IMR-90 (cell line): ENCODE data around the gene ADGRA1.

Source experiments
- CTCF ChIP-seq: conservative IDR thresholded peaks from 2 replicates; pipeline ENCODE4 v1.5.1; 2012; ENCODE audit warnings: mild to moderate bottlenecking, low read depth, low read length, improper control_type of control experiment
- MAZ ChIP-seq: IDR thresholded peaks from 2 replicates; pipeline ENCODE4 v1.6.1; 2012; ENCODE audit warnings: low read depth, mild to moderate bottlenecking, low read length, improper control_type of control experiment, moderate library complexity, borderline replicate concordance
- MXI1 ChIP-seq: IDR thresholded peaks from 2 replicates; pipeline ENCODE4 v1.6.1; 2012; ENCODE audit warnings: low read depth, mild to moderate bottlenecking, low read length, moderate library complexity, borderline replicate concordance
- POLR2A ChIP-seq: IDR thresholded peaks from 2 replicates; pipeline ENCODE4 v1.6.1; 2012; ENCODE audit warnings: mild to moderate bottlenecking, low read depth, low read length
- TF ChIP-seq, protein P1 (sequence below): fragments of 150-350 bp; IDR thresholded peaks from 2 replicates; pipeline ENCODE4 v1.6.1; 2017; ENCODE audit warnings: mild to moderate bottlenecking, antibody characterized with exemption, low read length, low read depth

DNA sequence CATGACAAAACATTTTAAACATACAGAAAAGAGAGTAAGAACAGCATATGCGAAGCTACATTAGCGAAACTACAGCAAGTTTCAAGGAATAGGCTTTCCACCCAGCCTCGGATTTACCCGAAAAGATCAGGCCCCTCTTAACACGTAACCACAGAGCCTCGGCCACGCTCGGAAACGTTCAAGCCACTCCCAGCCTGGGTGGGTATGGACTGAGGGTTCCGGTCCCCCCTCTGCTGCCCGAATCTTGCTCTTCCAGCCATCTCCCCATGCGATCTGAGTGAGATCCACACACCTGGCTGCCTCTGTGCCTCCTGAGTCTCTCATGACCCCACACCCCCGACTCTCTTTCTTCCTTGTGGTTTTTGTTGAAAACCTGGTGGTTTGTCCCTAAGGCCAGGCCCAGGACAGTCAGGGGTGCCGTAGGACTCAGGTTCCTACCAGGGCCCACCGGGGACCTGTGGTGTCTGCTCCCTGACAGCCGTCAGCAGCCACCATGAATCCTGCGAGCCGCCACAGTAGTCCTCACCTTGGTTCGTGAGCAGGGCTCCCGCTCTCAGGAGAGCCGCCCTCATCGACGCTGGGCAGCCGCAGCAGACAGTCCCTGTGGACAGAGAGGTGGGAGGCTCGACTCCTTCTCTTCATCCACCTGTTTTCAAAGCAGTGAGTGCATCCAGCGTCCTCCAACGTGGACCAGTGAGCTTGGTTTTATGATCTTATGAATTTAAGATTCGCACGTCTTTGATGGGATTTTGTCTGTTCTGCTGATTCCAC, 90.8 kb downstream of the ADGRA1 start:
- TF ChIP-seq CTCF: no peak
- no peak for TF ChIP-seq POLR2A
- TF ChIP-seq MXI1: no peak
- no peak for TF ChIP-seq MAZ
- TF ChIP-seq, protein P1, sequence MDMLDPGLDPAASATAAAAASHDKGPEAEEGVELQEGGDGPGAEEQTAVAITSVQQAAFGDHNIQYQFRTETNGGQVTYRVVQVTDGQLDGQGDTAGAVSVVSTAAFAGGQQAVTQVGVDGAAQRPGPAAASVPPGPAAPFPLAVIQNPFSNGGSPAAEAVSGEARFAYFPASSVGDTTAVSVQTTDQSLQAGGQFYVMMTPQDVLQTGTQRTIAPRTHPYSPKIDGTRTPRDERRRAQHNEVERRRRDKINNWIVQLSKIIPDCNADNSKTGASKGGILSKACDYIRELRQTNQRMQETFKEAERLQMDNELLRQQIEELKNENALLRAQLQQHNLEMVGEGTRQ: no peak
